ENCODE measurements around the gene RGS1. TPM values are rescaled to one million over a fixed set of nuclear protein-coding genes. Genes with fewer than 3 reads are reported as not detected.

RGS1 gene
- total RNA-seq, 2 donors from 2014 or later, result not detected

DNA sequence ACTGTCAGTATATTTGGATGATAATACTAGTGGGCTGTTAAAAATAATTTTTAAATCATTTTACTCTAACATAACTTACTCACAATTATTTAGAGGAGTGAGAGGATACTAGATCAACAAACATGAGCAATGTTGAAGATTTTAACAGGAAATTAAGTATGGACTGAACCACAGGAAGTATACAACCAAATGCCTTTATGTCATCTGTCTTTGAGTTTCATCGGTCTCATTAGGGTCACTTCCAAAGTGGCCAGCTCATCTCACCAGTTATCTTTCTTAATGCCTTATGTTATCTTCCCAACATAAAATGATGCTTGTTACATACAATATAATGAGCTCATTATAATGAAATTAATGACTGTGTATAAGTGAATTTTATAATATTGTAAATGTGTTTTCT, 1.5 kb upstream of the RGS1 start:
- H3K9ac ChIP-seq (ENCODE audit: extremely low read depth, low read length, poor library complexity, severe bottlenecking), result no peak overlapping the region
- 88 to 100% methylated on average over 1 of the region's 1 CpG for WGBS, 2 experiments (ENCODE audit: insufficient coverage in 1 of 2, insufficient read length in 1 of 2)
- H3K27me3 ChIP-seq (ENCODE audit: control insufficient read depth, insufficient read depth, low read length, poor library complexity, severe bottlenecking), result peaks cover 5% of the 10 kb centered on the region
- Mint-ChIP-seq H3K27me3 (ENCODE audit: insufficient read depth) (peaks cover 28% of the 10 kb centered on the region), H3K27ac (no peak overlapping the region), H3K36me3 (ENCODE audit: low read depth) (no peaks in the 10 kb centered on the region), H3K4me3 (no peak overlapping the region), H3K9me3 (peaks cover 20% of the 10 kb centered on the region), H3K4me1 (peaks cover 37% of the 10 kb centered on the region)
- TF ChIP-seq, protein P1, sequence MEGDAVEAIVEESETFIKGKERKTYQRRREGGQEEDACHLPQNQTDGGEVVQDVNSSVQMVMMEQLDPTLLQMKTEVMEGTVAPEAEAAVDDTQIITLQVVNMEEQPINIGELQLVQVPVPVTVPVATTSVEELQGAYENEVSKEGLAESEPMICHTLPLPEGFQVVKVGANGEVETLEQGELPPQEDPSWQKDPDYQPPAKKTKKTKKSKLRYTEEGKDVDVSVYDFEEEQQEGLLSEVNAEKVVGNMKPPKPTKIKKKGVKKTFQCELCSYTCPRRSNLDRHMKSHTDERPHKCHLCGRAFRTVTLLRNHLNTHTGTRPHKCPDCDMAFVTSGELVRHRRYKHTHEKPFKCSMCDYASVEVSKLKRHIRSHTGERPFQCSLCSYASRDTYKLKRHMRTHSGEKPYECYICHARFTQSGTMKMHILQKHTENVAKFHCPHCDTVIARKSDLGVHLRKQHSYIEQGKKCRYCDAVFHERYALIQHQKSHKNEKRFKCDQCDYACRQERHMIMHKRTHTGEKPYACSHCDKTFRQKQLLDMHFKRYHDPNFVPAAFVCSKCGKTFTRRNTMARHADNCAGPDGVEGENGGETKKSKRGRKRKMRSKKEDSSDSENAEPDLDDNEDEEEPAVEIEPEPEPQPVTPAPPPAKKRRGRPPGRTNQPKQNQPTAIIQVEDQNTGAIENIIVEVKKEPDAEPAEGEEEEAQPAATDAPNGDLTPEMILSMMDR (conservative IDR thresholded peaks at IDR 0.05), result no peak
- no peak overlapping the region for H3K27ac ChIP-seq (ENCODE audit: low read depth, low read length)
- H3K4me1 ChIP-seq (ENCODE audit: control insufficient read depth, insufficient read depth, low read length), result peaks cover 19% of the 10 kb centered on the region
- H3K9me3 ChIP-seq (ENCODE audit: control insufficient read depth, low read length), result peaks cover 13% of the 10 kb centered on the region
- H3K4me3 ChIP-seq (ENCODE audit: low read length), result no peak overlapping the region
- no peaks in the 10 kb centered on the region for H3K36me3 ChIP-seq (ENCODE audit: control insufficient read depth, insufficient read depth, low read length)
- no peak for DNase-seq

DNA sequence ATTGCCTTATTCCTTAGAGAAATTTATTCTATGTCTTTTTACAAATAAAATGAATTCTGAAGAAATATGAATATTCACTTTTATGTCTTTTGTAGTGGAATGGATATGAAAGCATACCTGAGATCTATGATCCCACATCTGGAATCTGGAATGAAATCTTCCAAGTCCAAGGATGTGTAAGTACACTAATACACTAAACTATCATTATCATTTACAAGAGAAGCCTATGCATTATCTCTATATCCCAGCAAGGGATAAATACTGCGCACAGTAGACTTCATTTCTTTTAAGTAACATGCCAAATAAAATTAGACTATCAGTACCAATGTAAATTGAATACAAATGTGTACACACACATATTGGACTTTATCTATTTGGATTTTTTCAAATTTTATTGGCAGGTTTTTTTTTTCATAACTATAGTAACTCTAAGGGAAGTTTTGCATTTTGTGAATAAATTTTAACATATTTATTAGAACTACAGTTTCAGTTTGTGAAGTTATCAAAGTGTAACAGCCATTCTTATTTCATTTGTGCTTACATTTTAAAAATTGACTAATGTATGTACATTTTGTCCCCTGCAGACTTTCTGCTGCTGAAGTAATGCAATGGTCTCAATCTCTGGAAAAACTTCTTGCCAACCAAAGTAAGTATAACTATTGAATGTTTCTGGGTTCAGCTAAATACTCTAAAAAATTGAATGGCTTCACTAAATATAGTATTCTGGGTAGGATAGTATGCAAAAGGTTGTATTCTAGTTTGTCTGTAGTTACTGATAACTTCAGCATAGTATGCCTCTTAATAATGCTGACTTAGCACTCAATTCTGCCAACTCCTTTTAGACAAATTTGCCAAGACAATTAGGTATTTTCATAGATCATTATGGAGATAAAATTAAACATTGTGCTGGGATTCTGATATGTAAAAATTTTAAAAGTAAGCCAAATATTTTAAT, 894 bp downstream of the RGS1 start:
- Mint-ChIP-seq H3K9me3 (no peaks in the 10 kb centered on the region), H3K27ac (no peak overlapping the region), H3K4me3 (no peak overlapping the region), H3K36me3 (ENCODE audit: low read depth) (no peaks in the 10 kb centered on the region), H3K4me1 (peaks cover 38% of the 10 kb centered on the region), H3K27me3 (ENCODE audit: insufficient read depth) (peaks cover 8% of the 10 kb centered on the region)
- Histone ChIP-seq H3K4me3 (ENCODE audit: low read length) (no peak overlapping the region), H3K9me3 (ENCODE audit: control insufficient read depth, low read length) (no peaks in the 10 kb centered on the region), H3K27ac (ENCODE audit: low read depth, low read length) (no peak overlapping the region), H3K36me3 (ENCODE audit: control insufficient read depth, insufficient read depth, low read length) (no peaks in the 10 kb centered on the region), H3K27me3 (ENCODE audit: control insufficient read depth, insufficient read depth, low read length, poor library complexity, severe bottlenecking) (peaks cover 5% of the 10 kb centered on the region), H3K9ac (ENCODE audit: extremely low read depth, low read length, poor library complexity, severe bottlenecking) (no peak overlapping the region), H3K4me1 (ENCODE audit: control insufficient read depth, insufficient read depth, low read length) (peaks cover 20% of the 10 kb centered on the region)
- TF ChIP-seq, protein P1 (conservative IDR thresholded peaks at IDR 0.05), result no peak
- 100% methylated on average over 1 of the region's 1 CpG; no CpG with 5 or more reads in 1 of the 2 experiments for WGBS, 2 experiments (ENCODE audit: insufficient coverage in 1 of 2, insufficient read length in 1 of 2)
- DNase-seq, result no peak

DNA sequence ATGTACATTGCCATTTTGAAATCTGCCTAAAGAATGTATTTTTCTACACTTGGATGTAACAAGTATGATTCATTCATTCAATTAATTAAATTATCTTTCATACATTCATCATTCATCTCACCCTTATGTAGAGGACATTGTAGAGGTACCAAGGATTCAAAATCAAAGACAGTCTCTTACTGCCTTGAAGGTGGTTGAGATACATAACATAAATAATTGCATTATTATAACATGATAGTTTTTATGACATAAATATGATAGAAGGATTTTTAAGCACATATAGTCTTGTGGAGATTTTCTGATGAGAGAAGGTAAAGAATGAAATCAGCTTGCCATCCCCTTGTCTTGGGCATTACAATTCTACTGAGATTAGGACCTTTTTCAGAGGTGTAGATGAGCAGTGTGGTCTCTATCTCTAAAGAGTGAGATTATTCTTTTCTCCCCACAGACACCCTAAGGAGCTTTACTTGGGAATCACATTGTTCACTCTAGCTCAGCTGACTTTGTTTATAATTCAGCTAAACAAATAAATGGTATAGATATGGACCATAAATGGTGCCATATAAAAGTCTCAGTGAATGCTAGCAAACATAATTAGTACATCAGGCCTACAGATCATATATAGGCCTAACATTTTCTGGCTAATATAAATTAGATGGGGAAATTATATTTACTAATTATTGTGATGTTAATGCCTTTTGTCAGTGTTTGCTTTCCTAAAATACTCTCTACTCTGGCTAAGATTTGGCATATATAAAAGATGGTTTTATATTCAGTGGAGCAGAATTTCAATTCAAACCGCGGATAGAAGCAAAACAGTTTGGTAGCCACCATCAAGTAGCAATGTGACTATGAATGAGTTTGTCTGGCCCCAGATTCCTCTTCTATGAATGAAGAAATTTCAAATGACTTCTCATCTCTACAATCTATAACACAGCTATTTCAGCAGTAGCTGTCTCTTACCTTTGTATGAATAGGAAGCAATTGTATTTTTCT, 1.9 kb downstream of the RGS1 start:
- WGBS, 2 experiments (ENCODE audit: insufficient coverage in 1 of 2, insufficient read length in 1 of 2), result 89 to 100% methylated on average over 2 of the region's 2 CpGs
- H3K27ac ChIP-seq (ENCODE audit: low read depth, low read length), result no peak overlapping the region

More for the DNA sequence above, 1.9 kb downstream of the RGS1 start:
- peaks cover 5% of the 10 kb centered on the region for H3K27me3 ChIP-seq (ENCODE audit: control insufficient read depth, insufficient read depth, low read length, poor library complexity, severe bottlenecking)
- no peaks in the 10 kb centered on the region for H3K9me3 ChIP-seq (ENCODE audit: control insufficient read depth, low read length)
- no peak overlapping the region for H3K9ac ChIP-seq (ENCODE audit: extremely low read depth, low read length, poor library complexity, severe bottlenecking)
- Mint-ChIP-seq H3K4me1 (peaks cover 34% of the 10 kb centered on the region), H3K27ac (no peak overlapping the region), H3K27me3 (ENCODE audit: insufficient read depth) (peaks cover 5% of the 10 kb centered on the region), H3K9me3 (no peaks in the 10 kb centered on the region), H3K4me3 (no peak overlapping the region), H3K36me3 (ENCODE audit: low read depth) (no peaks in the 10 kb centered on the region)
- H3K4me3 ChIP-seq (ENCODE audit: low read length), result no peak overlapping the region
- no peak for DNase-seq
- H3K4me1 ChIP-seq (ENCODE audit: control insufficient read depth, insufficient read depth, low read length), result peaks cover 20% of the 10 kb centered on the region
- TF ChIP-seq, protein P1 (conservative IDR thresholded peaks at IDR 0.05), result no peak
- H3K36me3 ChIP-seq (ENCODE audit: control insufficient read depth, insufficient read depth, low read length), result no peaks in the 10 kb centered on the region

Measured in endodermal cell (in vitro differentiated cells).